Daoy (cell line): ENCODE measurements around the gene SFXN1. TPM values are rescaled to one million over a fixed set of nuclear protein-coding genes. Genes with fewer than 3 reads are reported as not detected.
"Not testable (repeated sequence)": the region's sequence is repeated elsewhere in the genome, so short reads cannot be mapped to it uniquely, and the experiment has no call there.

Experiments used
- DNase-seq: peaks from one replicate; pipeline ENCODE4 v3.0.0-alpha.2; 2015; ENCODE audit warnings: low read depth
- total RNA-seq: library from RNA; depleted of rRNA; stranded (reverse); fragments of >200 nt; shearing (Covaris generic); gene quantifications from 2 replicates; pipeline ENCODE4 v1.2.3, GENCODE V29; 2014; rRNA removed

SFXN1 gene
- 139 and 168 TPM in 2 replicates for total RNA-seq

GRCh38 chr5:175478384-175479124, at the start of gene SFXN1:
SFXN1 (plus strand) TSS chr5:175478560; CDS start chr5:175492104, 13,544 bp downstream.
- DNase-seq: peak; percentile 89

DNA sequence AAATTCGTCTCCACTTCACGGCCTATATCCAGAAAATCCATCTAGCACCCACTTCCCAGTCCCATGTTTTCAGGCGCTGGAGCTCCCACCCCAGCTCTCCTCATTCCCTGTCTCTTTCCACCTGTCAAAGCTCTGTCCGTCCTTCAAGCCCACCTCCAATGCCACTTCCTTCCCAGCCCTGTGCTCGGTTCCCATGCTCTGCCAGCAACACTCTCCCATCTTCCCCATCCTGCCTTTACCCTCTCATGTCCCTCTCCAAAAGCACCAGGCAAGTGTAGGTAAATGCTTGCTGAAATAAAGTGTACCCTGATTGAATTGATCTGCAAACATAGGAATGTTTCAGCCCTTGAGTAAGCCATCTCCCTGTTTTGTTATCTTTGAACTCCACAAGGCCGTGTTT, 43.6 kb upstream of the SFXN1 start:
- no peak for DNase-seq

GRCh38 chr5:175436359-175436758, 42.0 kb upstream of the SFXN1 start:
- DNase-seq: no peak

DNA sequence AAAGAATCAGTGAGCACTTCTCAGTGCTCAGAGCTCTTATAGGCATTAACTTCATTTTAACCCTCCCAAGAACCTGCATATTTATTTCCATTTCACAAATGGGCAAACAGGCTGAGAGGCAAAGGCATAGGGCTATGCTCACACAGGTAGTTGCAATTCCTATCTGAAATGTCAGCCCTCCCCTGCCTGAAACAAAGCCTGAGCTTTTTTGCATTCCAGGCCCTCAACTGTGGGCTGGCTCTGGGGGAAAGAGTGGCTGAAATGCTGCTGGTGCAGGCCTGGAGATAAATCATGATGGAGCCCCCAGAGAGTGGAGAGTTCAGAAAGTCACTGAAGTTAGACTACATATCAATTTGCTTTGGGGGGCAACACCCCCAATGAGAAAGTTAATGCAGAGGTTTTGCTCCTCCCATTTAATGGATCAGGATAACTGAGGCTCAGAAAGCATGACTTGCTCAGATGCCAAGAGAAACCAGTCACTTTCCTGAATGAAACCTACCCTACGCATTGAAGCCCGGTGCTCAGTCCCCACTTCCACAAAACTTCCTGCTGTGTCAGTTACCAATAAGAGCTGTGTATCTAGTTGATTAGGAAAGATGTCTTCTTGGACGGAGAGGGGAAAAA, 40.0 kb upstream of the SFXN1 start:
- DNase-seq: no peak

GRCh38 chr5:175443514-175444059, 34.8 kb upstream of the SFXN1 start:
- DNase-seq: no peak

GRCh38 chr5:175444060-175444904, 34.1 kb upstream of the SFXN1 start, which contains the start of gene DRD1:
DRD1 (minus strand) TSS chr5:175444182; CDS start chr5:175443099, 1,083 bp downstream.
- DNase-seq: peak; percentile 73

DNA sequence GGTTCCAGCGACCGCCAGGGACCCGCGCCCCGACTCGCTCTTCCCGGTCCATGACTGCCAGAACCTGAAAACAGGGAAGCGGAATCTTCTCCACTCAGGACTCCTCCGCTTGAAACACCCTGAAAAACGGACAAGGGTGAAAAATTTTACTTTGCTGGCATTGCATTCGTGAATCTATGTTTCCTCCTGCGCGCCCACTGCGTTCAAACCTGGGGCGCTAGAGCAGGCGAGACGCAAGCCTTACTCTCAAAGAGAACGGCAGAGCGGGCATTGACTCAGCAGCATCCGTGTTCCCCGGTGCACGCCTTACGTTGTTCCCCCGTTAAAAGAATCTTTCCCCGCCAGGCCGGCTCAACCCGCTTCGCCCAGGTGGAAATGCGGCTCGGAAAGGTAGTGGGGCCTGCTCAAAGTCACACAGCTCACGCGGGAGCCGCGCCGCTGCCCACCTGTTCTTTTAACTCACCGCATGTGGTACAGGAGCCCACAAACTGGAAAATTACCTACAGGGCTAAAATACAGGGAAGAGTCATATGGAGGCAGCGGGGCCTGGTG, 33.4 kb upstream of the SFXN1 start:
- DNase-seq: no peak

- not testable (repeated sequence) for DNase-seq
Observed at GRCh38 chr5:175446378-175446777, 32.0 kb upstream of the SFXN1 start.

- no peak for DNase-seq
Observed at GRCh38 chr5:175447571-175447970, 30.8 kb upstream of the SFXN1 start.

- DNase-seq: no peak
Observed at GRCh38 chr5:175448276-175448675, 30.1 kb upstream of the SFXN1 start.

DNA sequence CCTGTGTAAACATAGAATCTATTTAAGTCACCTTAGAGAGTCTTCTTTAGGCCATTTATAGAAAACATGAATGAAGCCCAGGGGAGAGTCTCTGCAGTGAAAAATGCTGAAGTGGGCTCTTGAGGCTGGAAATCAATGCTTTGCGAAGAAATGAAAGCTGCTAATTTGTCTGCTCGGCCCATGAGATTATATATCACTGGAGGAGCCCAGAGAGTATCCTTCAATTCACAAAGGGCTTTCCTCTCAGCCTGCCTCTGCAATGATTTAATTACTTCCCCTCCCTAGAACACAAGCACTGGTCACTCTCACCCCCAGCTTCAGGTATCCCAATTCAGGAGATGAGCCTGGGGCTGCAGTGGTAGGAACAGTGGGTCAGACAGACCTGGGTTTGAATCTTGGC, 26.2 kb upstream of the SFXN1 start:
- DNase-seq: no peak

DNA sequence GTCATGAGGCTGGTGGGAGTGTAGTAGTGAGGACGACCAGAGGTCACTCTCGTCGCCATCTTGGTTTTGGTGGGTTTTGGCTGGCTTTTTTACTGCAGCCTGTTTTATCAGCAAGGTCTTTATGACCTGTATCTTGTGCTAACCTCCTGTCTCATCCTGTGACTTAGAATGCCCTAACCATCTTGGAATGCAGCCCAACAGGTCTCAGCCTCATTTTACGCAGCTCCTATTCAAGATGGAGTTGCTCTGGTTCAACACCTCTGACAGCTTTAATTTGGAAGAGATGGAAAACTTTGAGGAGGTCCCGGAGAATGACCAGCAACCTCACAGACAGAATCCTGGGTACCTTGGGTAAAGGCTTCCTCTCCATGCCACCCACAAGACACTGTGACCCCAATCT, 24.0 kb upstream of the SFXN1 start:
- not testable (repeated sequence) for DNase-seq

GRCh38 chr5:175456105-175456742, 22.1 kb upstream of the SFXN1 start:
- no peak for DNase-seq

- DNase-seq: peak; percentile 40
Observed at GRCh38 chr5:175457466-175457865, 20.9 kb upstream of the SFXN1 start.

- no peak for DNase-seq
Observed at GRCh38 chr5:175460126-175460525, 18.2 kb upstream of the SFXN1 start.

GRCh38 chr5:175460552-175460951, 17.8 kb upstream of the SFXN1 start:
- no peak for DNase-seq

DNA sequence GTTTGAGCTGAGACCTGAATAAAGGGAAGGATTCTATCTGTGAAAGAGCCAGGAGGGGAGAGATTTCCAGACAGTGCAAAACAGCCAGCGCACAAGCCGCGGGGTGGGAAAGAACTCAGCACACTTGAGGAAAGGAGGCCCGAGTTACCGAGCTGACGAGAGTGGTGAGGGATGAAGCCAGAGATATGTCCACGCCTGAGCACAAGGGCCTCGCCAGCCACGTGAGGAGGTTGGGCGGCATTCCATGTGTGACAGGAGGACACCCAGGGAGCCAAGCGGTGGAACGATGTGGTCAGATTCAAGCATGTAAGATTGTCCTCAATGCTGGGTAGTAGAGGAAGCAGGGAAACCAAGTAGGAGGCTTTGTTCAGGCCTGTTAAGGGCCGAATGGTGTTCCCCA, 17.0 kb upstream of the SFXN1 start:
- DNase-seq: no peak

- DNase-seq: no peak
Observed at GRCh38 chr5:175463641-175464040, 14.7 kb upstream of the SFXN1 start.

DNA sequence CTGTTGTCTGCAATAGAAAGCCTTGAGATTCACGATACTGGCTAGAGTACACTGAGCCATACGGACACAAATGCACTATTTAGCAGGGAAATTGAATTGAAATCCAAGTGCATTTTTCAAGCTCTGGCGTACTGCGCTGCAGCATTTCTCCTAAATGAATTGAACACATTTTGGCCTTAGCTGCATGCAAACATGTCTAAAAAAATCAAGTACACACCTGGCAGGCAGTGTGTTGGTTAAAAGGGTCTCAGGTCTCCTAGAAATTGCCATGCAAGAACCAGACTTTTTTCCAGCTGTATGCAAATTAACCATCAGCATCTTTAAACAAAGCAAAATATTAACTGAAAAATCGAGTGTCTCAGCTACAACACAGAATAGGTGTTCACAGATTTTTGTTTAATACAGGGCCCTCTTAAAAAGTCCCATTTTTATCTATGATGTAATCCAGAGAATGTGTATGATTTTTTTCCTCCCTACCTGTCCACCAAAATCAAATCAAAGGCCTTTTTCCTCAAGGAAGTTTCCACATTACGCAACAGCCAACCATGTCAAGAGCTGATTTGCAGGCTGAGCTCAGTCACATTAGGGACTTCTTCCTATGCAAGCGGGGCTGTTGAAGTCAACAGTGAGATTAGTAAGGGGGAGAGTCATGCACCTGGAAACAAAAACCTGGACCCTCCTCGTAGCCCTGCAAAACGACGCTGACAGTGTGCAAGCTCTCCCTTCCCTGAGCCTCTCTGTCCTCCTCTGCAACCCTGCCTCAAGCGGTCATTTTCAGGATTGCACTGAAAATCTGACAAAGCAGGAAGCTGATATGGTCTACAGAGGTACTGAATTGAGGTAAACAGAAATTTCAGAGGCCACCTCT, 14.1 kb upstream of the SFXN1 start:
- peak; percentile 48 for DNase-seq

DNA sequence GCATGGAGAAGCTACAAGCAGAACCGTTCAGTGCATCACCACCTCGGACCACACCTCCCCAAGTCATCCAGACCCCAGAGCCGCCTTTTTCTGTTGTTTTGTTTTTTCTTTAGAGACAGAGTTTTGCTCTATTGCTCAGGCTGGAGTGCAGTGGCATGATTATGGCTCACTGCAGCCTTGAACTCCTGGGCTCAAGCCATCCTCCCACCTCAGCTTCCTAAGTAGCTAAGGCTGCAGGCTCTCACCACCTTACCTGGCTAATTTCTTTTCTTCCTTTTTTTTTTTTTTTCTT, 13.5 kb upstream of the SFXN1 start:
- DNase-seq: no peak

DNA sequence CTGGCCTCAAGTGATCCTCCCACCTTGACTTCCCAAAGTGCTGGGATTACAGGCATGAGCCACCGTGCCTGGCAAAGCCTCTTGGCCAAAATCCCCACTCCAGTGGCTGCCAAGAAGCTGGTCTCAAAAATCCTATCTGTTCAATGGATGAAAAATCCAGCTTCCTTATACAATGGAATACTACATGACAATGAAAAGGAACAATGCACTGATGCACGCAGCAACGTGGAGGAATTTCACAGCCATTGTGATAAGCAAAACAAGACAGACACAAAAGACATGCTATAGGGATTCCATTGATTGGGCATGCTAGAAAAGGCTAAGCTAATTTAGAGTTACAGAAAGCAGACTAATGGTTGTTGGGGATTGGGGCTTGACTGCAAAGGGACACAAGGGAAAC, 13.1 kb upstream of the SFXN1 start:
- no peak for DNase-seq
